ENCODE data around the gene PMEPA1.

Gene PMEPA1

DNA sequence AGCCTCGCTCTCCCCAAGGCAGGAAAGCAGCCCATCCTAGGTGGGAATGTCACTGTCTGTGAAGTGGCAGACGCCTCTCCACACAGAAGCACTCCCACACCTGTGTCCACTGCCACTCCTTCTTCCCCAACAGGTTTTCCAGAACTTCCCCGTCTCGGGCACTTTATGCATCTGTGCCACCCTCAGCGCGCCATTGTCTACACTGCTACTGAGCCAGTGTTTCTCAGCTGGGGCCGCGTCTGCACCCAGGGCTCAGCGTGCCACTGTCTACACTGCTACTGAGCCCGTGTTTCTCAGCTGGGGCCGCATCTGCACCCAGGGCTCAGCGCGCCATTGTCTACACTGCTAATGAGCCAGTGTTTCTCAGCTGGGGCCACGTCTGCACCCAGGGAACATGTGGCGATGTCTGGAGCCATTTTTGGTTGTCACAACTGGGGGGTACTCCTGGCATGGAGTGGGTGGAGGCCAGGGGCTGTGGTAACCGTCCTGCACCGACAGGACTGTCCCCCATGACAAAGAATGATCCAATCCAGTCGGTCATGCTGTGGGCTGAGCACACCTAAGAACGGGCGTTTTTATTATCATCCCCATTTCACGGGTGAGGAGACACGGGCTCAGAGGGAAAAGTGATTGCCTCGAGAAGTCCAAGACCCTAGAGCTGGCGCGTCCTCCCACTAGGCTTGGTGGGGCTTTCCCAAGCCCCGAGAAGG is 47.9 kb downstream of the PMEPA1 start:
- DNase-seq (ENCODE audit: low read depth): no peak

GRCh38 chr20:57660922-57661745 is 48.7 kb downstream of the PMEPA1 start:
- no peak for DNase-seq (ENCODE audit: low read depth)

DNA sequence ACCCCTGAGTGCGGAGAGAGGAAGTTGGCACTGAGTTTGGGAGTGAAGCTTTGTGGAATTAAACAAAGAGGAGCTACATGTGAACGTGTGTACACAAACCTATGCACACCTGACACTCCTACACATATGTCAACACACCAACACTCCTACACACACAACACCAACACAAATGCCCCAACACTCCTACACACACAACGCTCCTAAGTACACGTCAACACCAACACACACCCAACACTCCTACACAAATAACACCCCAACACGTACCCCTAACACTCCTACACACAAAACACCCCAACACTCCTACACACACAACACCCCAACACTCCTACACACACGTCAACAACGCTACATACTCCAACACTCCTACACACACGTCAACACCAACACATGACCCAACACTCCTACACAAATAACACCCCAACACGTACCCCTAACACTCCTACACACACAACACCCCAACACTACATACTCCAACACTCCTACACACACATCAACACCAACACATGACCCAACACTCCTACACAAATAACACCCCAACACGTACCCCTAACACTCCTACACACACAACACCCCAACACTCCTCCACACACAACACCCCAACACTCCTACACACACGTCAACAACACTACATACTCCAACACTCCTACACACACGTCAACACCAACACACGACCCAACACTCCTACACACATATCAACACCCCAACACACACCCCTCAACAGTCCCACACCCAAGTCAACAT is 49.5 kb downstream of the PMEPA1 start:
- no peak for DNase-seq (ENCODE audit: low read depth)

- DNase-seq (ENCODE audit: low read depth): no peak
Measured at GRCh38 chr20:57659517-57660180, 50.2 kb downstream of the PMEPA1 start.

- DNase-seq (ENCODE audit: low read depth): no peak
Measured at GRCh38 chr20:57658833-57659516, 50.8 kb downstream of the PMEPA1 start.

GRCh38 chr20:57658447-57658832 is 51.4 kb downstream of the PMEPA1 start:
- DNase-seq (ENCODE audit: low read depth): no peak

DNA sequence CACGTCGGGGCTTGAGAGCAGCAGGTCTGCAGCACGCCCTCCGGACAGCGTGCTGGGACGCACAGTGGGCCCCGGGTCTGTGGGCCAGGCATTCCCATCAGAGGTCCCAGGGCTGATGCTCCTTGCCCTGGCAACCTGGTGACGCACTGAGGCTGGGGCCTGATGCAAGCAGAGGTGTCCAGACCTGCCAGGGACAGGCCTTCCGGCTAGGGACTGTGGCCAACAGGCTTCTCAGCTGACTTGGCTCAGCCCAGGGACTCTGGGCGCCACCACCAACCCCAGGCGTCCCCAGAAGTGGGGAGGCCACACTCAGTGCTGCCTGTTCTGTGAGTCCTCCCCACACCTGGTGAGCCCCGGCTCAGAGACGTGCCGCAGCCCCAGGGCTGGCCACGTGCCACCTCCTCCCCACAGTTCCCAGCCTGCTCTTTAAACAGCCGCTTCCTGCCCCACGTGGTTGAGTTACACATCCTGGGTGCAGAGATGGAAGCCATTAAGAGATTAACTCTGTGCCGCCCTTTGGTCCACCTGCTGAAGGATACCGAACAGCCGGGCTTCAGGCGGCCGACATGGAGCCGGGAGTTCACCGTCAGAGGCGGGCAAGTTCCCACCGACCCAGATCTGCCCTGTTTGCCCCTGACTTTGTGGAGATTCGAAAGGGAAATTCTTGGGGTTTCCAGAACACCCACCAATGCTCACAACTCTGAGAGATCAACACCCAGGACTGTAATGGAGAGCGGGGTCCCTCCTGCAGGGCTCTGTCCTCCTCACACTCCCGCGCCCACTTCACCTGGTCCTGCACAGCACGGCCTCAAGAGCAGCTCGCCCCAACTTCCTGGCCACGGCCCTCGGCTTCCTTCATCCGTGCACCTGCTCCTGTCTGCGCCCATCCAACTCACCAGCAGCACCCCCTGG is 52.0 kb downstream of the PMEPA1 start:
- DNase-seq (ENCODE audit: low read depth): no peak

- DNase-seq (ENCODE audit: low read depth): no peak
Measured at GRCh38 chr20:57656821-57657534, 52.8 kb downstream of the PMEPA1 start.

DNA sequence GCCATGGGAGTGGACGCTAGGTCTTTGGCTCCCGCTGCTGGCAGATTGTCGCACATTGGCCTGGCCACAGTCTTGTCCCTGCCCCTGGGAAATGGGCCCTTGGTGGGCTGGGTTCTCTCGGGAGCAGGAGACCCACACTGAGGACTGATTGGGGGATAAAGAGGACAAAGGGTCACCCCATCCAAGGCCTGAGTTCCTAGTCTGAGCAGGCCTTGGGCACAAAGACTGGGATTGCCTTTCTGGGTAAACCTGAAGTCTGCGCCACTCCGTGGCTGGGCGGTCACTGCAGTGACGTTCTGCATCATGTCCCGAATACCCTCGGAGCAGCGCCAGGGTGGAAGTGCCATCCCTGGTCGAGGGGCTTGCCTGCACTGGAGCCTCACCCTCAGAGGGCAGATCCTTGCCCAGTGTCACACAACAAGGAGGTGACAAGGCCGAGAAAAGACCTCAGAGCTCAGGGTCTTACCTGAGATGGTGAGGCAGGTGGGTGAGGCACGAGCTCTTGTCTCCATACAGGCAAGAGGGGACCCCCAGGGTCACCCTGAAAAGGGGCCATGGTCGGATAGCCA is 53.5 kb downstream of the PMEPA1 start:
- DNase-seq (ENCODE audit: low read depth): no peak

DNA sequence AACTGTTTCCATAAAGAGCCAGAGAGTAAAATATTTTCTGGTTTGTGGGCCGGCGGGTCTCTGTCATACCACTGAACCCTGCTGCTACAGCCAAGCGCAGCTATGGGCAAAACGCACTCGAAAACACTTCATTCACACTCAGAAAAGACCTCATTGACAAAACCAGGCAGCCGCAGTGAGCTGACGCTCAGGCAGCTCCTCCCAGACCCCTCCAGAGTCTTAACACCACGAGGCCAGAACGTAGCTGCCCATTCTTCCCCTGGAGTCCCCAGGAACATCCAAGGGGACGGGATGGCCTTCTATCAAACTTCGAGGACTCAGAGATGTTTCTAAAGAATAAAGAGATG is 54.0 kb downstream of the PMEPA1 start:
- no peak for DNase-seq (ENCODE audit: low read depth)

GRCh38 chr20:57654998-57655808 is 54.6 kb downstream of the PMEPA1 start:
- no peak for DNase-seq (ENCODE audit: low read depth)

- DNase-seq (ENCODE audit: low read depth): peak; percentile 38
Measured at GRCh38 chr20:57654363-57654997, 55.3 kb downstream of the PMEPA1 start.

GRCh38 chr20:57653910-57654309 is 55.9 kb downstream of the PMEPA1 start:
- no peak for DNase-seq (ENCODE audit: low read depth)

- no peak for DNase-seq (ENCODE audit: low read depth)
Measured at GRCh38 chr20:57653546-57653900, 56.3 kb downstream of the PMEPA1 start.

DNA sequence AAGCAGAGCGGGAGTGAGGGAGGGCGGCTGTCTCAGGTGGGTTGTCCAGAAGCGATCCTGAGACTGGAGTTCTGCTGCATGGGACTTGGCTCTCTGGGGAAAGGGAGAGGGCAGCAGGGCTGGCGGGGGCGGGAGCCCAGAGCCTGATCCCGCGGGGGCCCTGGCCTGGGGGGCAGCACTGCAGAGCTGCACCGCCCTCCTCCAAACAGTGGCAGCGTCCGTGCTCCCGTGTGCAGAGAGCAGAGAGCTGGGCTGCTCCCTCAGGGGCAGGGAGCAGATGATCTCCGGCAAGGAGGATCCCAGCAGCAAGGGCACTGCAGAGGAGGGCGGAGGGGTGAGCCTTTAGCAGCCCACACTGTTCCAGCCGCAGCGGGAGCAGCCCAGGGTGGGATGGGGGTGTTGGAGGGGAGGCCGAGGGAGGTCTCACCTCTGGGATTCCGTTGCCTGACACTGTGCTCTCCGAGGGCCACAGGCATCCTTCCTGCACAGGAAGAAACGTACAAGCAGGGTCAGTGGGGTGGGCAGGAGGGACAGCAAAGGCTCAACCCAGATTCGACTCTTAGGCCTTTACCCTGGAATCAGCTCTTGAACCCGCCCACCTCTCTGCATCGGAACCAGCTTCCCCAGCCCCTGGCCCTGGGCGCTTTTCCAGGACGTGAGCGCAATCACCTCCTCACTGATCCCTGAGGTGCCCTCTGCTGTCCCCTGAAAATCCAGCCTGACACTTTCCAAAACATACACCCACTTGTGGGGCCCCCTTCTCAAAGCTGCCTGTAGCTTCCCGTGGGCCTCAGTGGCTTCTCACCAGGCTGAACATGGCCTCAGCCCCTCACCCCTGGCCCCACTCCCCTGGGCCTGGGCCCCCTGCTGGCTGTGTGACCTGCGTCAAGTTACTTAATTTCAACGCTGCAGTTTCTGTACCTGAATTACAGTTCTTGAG is 56.9 kb downstream of the PMEPA1 start:
- DNase-seq (ENCODE audit: low read depth): no peak

GRCh38 chr20:57651881-57652605 is 57.8 kb downstream of the PMEPA1 start:
- no peak for DNase-seq (ENCODE audit: low read depth)
